K562 treated with DMSO at 1 percent for 24 hours (cell line): Measurements from ENCODE around the gene ZNF716. TPM values are rescaled to one million over a fixed set of nuclear protein-coding genes. Genes with fewer than 3 reads are reported as not detected.

Experiments
- total RNA-seq: library from RNA; unstranded; fragments of 300-600 nt; gene quantifications from 2 replicates; pipeline ENCODE4 v1.2.3, GENCODE V29; 2022; ENCODE audit warnings: low read depth; ENCODE audit not compliant: insufficient read depth

ZNF716 gene
- not detected in 2 replicates for total RNA-seq

DNA sequence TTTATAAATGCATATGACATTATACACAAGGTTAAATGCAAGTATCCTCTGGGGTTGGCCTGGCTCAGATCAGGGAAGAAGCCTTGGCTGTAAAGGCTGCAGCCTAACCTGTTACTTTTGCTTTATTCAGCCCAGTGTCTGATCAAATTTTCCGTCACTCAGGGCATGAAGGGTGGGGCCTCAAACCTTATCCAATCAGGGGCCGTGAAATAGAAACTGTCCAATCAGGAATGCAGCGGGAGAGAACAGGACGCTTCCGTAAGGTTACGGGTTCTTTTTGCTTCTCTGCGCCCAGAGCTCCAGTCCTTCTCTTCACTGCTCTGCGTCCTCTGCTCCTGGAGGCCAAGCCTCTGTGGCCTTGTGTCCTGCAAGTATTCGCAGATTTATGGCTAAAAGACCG is at the start of gene ZNF716:
Gene ZNF716 (plus strand): TSS at position 274 of the 400 bp plus-strand sequence. CDS start 112 bp downstream, at position 386.

